Measurements from ENCODE around the gene CLIC4. TPM values are rescaled to one million over a fixed set of nuclear protein-coding genes. Genes with fewer than 3 reads are reported as not detected.

CLIC4 gene
- total RNA-seq, 1 experiment from 2014 or later: 230 TPM

- H4K8ac ChIP-seq (replicated peaks; ENCODE audit: insufficient read length, low read depth, low read length): no peak overlapping the region
- H3K27me3 Mint-ChIP-seq (ENCODE audit: low read depth): peaks cover 19% of the 10 kb centered on the region
- no peaks in the 10 kb centered on the region for H3K79me2 ChIP-seq (ENCODE audit: insufficient read depth, low read length)
- no peak overlapping the region for H2BK15ac ChIP-seq (ENCODE audit: low read depth, low read length)
- H3K4me2 ChIP-seq (ENCODE audit: insufficient read depth, insufficient read length, low read length): no peak overlapping the region
- H4K5ac ChIP-seq (ENCODE audit: insufficient read length, low read depth, low read length): no peak overlapping the region
- H2BK12ac ChIP-seq (ENCODE audit: insufficient read length, low read depth, low read length): no peak overlapping the region
- no peak overlapping the region for H3K9ac ChIP-seq (ENCODE audit: extremely low read depth, insufficient read length, low read length)
- no peak overlapping the region for H3K23ac ChIP-seq (ENCODE audit: insufficient read length, low read depth, low read length)
- no peaks in the 10 kb centered on the region for H3K4me1 ChIP-seq (ENCODE audit: insufficient read depth, low read length)
- H3K79me1 ChIP-seq (ENCODE audit: insufficient read depth, low read depth, low read length, poor library complexity, severe bottlenecking): no peaks in the 10 kb centered on the region
- H3K9me3 ChIP-seq (ENCODE audit: control insufficient read depth, low read depth, low read length): no peaks in the 10 kb centered on the region
- no peak overlapping the region for H3K27ac Mint-ChIP-seq
- H3K27ac ChIP-seq (ENCODE audit: insufficient read length, low read depth, low read length): no peak overlapping the region
- peaks cover 7% of the 10 kb centered on the region for H3K23me2 ChIP-seq (ENCODE audit: insufficient read length, low read depth, low read length, poor library complexity, severe bottlenecking)
- peaks cover 0 to 16% (median 10%) of the 10 kb centered on the region in 3 experiments; a peak in 4 of 7 replicates for H3K36me3 Mint-ChIP-seq (ENCODE audit: insufficient read depth in 1 of 3, low read depth in 3 of 3)
- DNase-seq: no peak
- no peak overlapping the region for H2BK5ac ChIP-seq (ENCODE audit: insufficient read length, low read length)
- H4K91ac ChIP-seq (ENCODE audit: insufficient read length, low read depth, low read length): no peak overlapping the region
- TF ChIP-seq, protein P1, sequence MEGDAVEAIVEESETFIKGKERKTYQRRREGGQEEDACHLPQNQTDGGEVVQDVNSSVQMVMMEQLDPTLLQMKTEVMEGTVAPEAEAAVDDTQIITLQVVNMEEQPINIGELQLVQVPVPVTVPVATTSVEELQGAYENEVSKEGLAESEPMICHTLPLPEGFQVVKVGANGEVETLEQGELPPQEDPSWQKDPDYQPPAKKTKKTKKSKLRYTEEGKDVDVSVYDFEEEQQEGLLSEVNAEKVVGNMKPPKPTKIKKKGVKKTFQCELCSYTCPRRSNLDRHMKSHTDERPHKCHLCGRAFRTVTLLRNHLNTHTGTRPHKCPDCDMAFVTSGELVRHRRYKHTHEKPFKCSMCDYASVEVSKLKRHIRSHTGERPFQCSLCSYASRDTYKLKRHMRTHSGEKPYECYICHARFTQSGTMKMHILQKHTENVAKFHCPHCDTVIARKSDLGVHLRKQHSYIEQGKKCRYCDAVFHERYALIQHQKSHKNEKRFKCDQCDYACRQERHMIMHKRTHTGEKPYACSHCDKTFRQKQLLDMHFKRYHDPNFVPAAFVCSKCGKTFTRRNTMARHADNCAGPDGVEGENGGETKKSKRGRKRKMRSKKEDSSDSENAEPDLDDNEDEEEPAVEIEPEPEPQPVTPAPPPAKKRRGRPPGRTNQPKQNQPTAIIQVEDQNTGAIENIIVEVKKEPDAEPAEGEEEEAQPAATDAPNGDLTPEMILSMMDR (conservative IDR thresholded peaks at IDR 0.05): no peak
- no peak overlapping the region for H3K18ac ChIP-seq (ENCODE audit: insufficient read length, low read depth, low read length)
- peaks cover 2% of the 10 kb centered on the region; the same call in 1 of the 2 replicates for H3K27me3 ChIP-seq (ENCODE audit: insufficient read depth, low read length)
- no peak overlapping the region for H3K56ac ChIP-seq (ENCODE audit: insufficient read length, low read depth, low read length)
- H3K4me1 Mint-ChIP-seq: peaks cover 3 to 4% of the 10 kb centered on the region in 2 experiments; a peak in 2 of 4 replicates
- no peaks in the 10 kb centered on the region for H4K20me1 ChIP-seq (ENCODE audit: control insufficient read depth, insufficient read depth, insufficient read length)
- no CpG with 5 or more reads among the region's 4 CpGs for WGBS (ENCODE audit: extremely low coverage, insufficient read length, low lambda C conversion rate)
- no peak overlapping the region for H2BK20ac ChIP-seq (ENCODE audit: low read depth, low read length, poor library complexity, severe bottlenecking)
- no peak overlapping the region for H3K4me3 Mint-ChIP-seq
- no peak overlapping the region for H3T11ph ChIP-seq (ENCODE audit: low read length)
- H2AFZ ChIP-seq (ENCODE audit: low read length): no peak overlapping the region
- H3K9me3 Mint-ChIP-seq: no peaks in the 10 kb centered on the region
- no peak overlapping the region for H2BK120ac ChIP-seq (ENCODE audit: low read depth, low read length, poor library complexity, severe bottlenecking)
- H3K14ac ChIP-seq (ENCODE audit: insufficient read depth, low read length): no peak overlapping the region
- no peak overlapping the region for H2AK5ac ChIP-seq (ENCODE audit: insufficient read length, low read length)
- H3K4ac ChIP-seq (ENCODE audit: low read depth, low read length): no peak overlapping the region
These were observed 101.4 kb downstream of the CLIC4 start for GRCh38 chr1:24846671-24847070.

Measured in H9 (cell line).